Stimulated activated CD8-positive, alpha-beta memory T cell treated with anti-CD3 and anti-CD28 coated beads, Interleukin-7, amount 100 ng/mL, for 1 hour (primary cell): Measurements from ENCODE around the gene BNC2.

Experiments
- DNase-seq, 2 donors: peaks; one replicate each; pipeline ENCODE4 v3.0.0-alpha.2; 2020; ENCODE audit warnings: low read depth in 2 of 2

Gene BNC2

DNA sequence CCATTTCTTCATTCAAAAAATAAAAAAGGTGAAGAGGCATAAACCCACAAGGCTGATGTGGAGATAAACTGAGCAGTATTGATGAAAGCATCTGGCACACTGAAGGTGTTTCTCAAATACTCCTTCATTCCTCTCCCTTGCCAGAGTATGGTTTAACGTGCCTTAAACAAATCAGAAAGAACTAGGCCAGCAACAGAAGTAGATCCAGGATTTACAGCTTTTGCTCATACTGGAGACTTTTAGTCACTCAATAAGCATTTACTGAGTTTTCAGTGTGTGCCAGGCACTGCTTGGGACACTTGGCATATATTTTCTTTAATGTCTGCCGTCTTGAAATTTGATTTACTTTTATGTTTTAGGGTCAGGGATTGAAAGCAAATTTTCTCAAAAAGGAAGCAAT lies 53.0 kb downstream of the BNC2 start:
- DNase-seq: no peak

GRCh38 chr9:16817002-16817401 lies 53.5 kb downstream of the BNC2 start:
- DNase-seq: no peak

DNA sequence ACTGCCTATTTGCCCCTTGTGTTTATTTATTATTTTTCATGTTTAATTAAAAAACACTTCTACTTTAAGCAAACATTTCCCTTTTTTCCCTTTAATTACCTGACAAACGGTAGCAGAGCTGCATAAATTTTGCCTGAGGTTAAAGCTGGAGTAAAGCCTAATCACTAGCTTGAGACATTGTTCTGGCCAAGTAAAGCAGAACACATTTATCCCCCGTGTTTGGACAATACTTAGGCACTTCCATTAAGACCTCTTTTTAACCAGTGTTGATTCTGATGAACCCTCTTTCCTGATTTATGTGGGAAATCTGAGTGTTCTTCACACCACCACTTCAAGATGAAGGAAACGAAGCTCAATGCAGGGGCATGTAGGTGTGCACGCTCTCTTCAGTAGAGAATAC lies 54.5 kb downstream of the BNC2 start:
- DNase-seq: no peak

DNA sequence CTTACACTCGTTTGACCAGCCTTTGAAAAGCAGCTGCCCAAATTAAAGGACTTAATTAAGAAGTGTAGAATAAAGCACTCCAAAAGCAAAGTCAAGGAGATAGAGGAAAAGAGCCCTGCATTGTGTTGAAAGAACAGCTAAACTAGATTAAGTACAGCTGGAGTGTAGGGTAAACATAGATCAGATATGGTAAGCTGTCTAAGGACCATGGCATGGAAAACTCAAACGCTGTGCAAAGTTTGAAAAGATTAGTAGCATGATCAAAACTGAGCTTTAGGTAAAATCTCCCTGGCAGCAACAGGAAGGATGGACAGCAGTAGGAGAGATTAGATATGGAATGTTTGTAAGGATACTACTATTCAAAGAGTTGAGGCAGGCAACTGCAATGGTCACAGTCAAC lies 55.4 kb downstream of the BNC2 start:
- no peak for DNase-seq

- DNase-seq: no peak
Observed at GRCh38 chr9:16813838-16814237, 56.6 kb downstream of the BNC2 start.

DNA sequence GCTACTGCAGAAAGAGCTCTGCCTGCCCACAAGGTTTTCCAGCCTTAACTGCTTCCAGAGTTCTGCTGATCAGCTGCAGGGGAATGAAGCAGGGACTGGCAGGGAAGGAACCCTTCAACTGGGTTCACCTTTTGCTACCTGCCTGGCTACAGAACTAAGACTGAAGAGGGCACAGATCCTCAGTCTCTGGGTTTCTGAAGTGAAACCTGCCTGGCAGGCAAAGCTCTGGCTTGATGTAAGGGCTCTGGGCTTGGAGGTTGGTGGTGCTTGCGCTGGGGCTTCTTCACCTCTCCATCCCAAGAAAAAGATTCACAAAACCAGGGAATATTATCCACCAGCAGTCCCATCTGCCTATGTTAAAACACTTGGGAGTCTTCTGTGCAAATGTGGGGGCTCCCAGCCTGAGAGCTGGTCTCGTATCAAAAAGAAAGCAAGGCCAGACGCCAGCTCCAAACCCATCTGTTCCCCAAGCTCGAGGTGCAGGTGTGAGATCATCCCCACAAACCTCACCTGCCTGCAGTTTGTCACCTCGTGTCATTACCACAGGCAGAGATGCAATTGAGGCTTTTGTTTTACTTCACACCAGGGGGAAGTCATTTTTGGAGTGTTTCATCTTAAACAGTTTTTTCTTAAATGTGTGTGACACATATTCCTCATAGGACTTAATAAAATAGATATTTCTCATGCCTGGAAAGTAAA lies 58.3 kb downstream of the BNC2 start:
- no peak for DNase-seq

DNA sequence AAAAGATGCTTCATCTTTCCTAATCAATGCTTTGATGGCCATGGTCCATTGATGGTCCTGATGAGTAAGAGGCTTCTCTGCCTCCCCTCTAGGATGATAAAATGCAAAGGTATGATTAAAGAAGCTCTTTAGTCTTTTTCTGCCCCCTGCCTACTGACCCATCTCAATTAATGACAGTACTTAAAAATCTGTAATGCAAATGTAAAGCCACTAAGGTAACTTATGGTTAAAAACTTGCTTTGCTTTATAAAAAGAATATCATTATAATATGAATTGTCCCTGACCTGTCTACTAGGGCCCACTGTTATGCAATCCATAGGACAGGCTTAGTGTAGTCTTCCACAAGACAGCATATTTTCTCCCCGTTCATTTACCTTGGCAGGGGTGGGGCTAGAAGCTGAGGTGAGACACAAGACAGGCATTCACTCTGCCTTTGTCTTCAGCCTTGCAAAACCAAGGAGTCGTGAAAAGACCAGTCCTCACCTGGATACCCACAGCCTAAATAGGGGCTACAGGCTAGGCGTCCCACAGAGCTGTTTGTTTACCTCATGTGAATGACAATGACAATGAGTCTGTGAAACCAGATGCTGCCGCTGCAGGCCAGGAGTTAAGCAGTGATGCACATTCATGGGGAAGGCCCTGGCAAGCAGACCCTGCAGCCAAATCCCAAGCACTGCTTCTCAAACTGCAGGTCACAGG lies 60.4 kb downstream of the BNC2 start:
- DNase-seq: no peak

- DNase-seq: no peak
Observed at GRCh38 chr9:16806674-16807073, 63.8 kb downstream of the BNC2 start.

DNA sequence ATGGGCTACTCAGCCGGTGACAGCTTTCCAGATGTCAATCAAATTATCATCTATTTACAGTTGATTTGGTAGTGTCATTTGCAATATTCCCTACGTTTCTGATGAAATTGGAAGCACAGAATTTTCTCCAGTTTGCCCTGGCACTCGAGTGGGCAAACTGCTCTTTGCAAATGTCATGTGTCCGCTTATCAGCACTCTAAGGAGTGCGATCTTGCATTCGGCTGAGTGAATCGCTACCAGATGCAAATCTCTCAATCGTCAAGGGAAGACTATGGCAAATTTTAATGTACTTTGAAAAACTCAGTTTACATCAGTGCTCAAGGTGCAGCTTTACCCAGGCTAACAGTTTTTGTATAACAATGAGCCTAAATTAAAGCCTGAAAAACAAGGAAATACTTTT lies 66.8 kb downstream of the BNC2 start:
- DNase-seq: no peak

DNA sequence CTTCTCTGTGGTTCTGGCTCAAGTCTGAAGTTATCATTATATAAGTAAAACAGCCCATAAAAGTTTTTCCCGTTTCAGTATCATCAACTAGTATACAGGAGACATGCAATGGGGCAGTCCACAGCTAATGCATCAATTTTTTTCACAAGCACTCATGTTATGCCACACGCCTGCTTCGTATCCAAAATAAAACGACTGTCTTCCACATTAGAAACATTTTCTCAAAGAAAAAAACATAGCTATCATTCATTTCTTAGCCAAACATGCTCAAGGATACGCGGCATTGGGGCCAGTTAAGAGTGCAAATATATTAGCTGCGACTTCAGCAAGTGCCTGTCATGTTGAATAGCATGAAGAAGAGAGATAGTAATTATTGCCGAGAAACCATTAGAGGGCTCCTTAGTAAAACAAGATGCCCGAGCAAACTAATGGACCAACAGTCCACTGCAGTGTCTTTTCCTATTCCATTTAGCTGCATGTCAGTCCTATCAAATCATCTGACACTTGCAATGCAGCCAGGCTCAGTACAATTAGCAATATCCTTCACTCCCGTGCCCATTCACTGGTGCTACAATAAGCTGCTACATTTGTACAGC lies 68.5 kb downstream of the BNC2 start:
- no peak for DNase-seq

GRCh38 chr9:16796304-16796825 lies 74.1 kb downstream of the BNC2 start:
- no peak for DNase-seq

DNA sequence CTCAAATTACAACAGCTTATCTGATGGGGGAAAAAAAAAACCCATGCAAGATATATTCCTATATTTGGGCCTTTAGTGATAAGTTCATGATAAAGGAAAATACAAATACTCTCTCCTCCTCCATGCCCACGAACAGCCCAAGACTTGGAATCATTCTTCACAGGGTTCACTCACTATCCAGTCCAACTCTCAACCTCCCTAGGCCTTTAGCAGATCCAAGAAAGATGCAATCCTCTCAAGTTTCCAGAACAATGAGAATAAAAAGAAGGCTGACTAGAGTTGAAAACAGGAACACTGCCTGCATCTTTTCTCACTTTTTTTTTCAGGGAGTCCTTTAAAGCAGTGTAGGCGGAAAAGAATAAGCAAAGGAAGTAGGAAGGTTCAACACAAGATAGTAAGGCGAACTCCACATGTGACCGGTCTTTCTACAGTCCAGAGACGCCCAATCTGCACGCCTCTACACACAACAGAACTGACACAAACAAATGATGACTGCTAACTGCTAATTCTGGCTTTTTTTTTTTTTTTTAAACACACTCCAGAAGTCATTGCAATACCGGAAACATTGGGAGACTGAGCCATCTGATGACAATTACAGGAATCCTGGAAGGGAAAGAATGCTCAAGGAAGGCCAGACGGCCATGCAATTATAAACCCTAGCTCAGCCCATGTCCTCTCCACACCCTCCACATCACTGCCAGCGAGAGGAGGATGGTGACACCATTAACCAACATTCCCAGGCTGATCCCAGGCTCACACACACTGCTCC lies 75.4 kb downstream of the BNC2 start:
- no peak for DNase-seq

GRCh38 chr9:16794103-16794502 lies 76.4 kb downstream of the BNC2 start:
- DNase-seq: no peak

GRCh38 chr9:16787724-16788123 lies 82.7 kb downstream of the BNC2 start:
- DNase-seq: no peak

DNA sequence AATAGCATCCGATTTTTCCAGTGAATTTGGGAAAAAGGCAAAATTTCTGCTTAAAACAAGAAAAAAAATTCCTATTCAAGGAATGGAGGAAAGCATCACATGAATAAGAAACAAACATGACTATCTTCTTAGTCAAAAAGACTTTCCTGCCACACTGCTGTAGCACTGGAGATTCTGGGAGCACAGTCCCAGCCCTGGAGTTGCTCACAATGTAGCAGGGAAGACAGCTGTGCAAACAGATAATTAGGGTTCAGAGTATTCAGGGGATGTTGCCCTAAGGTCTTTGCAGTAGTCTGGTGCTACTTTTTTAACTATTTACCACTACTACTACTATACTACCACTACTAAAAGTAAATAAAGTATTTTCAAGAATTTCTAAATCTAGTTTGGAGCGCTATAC lies 86.5 kb downstream of the BNC2 start:
- DNase-seq: no peak

- DNase-seq: no peak
Observed at GRCh38 chr9:16782490-16782889, 88.0 kb downstream of the BNC2 start.

DNA sequence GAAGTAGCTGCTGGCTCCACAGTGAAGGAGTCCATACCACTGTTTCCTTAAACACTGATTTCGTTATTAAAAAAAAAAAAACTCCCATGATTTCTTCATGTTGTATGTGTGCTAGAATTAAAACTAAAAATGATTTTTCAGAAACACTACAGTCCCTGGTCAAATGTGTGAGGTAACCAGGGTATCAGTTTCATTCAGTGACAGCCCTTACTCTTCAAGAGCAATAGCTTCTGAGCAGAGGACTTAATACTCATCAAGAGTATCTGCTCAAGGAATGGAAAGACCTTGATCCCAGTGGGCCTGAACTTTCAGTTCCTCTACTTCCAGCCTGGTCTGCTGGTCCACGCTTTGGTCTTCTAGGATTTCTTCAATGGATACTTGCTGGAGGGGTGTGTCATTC lies 95.1 kb downstream of the BNC2 start:
- DNase-seq: no peak

DNA sequence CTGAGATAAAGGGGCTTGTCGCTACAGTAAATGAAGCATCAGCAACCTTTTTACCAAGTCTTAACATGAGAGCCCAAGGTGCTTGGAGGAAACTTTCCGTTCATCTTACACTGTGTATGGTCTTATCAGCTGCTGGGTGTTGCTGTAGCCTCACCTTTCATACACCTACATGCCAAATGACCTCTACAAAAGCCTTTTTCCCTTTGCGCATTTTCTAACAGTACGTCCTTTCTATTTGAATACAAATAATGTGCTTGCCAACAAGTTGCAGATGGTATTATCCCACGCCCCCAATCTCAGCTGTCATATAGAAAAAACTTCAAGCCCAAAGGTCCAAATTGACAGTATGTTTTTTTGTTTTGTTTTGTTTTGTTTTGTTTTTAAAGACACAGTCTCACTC lies 96.9 kb downstream of the BNC2 start:
- no peak for DNase-seq

- DNase-seq: no peak
Observed at GRCh38 chr9:16773116-16773515, 97.4 kb downstream of the BNC2 start.

DNA sequence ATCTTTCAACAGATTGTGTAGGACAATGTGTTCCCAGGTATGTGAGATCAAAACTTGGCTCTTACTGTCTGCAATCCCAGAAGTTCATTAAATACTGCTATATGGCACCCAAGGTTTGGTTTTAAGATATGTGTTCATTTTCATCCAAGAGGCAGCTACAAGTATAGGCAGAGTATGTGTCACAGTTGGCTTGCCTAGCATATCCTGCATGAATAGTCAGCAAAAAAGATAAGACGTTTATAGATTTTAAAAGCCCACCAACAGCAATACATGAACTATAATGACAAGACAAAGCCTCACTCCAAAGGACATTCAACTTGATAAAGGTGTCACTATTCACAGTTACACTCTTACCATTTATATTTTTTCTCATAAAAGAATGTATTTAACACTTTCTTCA lies 99.1 kb downstream of the BNC2 start:
- no peak for DNase-seq

DNA sequence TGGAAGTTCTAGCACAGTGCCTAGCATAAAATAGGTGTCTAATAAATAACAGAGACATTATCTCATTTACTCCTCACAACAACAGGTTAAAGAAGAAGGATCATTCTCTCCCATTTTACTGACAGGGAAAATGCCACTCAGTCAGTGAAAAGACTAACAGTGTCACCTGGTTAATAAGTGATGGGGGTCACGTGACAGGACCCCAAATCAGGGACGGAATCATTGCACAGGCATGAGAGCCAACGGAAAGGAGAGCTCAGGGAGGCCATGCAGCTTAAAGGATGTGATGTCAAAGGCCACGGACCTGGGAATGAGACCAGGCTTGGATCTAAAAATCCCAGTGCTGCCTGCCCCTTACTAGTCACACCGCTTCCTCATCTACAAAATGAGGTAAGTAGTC lies 101.2 kb downstream of the BNC2 start:
- no peak for DNase-seq

DNA sequence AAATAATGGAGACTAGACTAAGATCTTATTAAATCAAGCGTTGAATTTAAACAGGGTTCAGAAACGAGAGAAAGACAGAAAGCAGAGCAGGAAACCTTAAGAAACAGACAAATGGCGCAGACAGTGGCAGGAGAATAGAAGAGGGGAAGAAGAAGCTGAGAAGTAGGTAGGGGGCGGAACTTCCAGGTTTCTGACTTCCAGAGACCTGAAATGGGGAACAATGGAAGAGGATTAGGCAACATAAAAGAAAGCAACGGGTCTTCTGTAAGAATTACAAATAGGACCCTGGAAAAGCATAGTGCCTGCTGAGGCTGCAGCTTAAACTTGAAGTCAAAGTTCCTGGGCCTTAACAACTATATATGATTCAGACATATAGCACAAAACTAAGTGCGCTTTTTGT lies 101.7 kb downstream of the BNC2 start:
- no peak for DNase-seq
